ENCODE measurements around the gene SHH. TPM values are rescaled to one million over a fixed set of nuclear protein-coding genes. Genes with fewer than 3 reads are reported as not detected.

SHH gene
- polyA plus RNA-seq, 1 experiment: not detected

GRCh38 chr7:155753446-155753965 is 58.8 kb downstream of the SHH start:
- no peak overlapping the region for H3K27ac ChIP-seq (ENCODE audit: low read depth, low read length)

GRCh38 chr7:155752756-155753445 is 59.4 kb downstream of the SHH start:
- Histone ChIP-seq H3K27ac (ENCODE audit: low read depth, low read length) (no peak overlapping the region), H3K4me3 (ENCODE audit: low read depth, low read length) (no peak overlapping the region), H3K9me3 (ENCODE audit: control insufficient read depth, insufficient read depth, low read length) (no peaks in the 10 kb centered on the region), H3K27me3 (ENCODE audit: control insufficient read depth, insufficient read depth, low read length) (no peaks in the 10 kb centered on the region)
- ChIA-PET POLR2A (no interaction called here), CTCF (interaction anchor here (0.6 to 2.8 kb wide), 3 partner anchors 14 to 155 kb away, joined by 4 to 14 read pairs (median 5); no protein-coding TSS in a partner anchor)
- TF ChIP-seq CTCF (IDR thresholded peaks at IDR 0.05; ENCODE audit: low read depth, low read length): no peak
- DNase-seq (ENCODE audit: low read depth, low spot score): no peak

More at GRCh38 chr7:155753446-155753965, 58.8 kb downstream of the SHH start:
- POLR2A ChIA-PET: no interaction called here
- no peaks in the 10 kb centered on the region for H3K9me3 ChIP-seq (ENCODE audit: control insufficient read depth, insufficient read depth, low read length)
- H3K4me3 ChIP-seq (ENCODE audit: low read depth, low read length): no peak overlapping the region
- no peak for DNase-seq (ENCODE audit: low read depth, low spot score)
- CTCF ChIA-PET: interaction anchor here (0.6 to 2.8 kb wide), 4 partner anchors 15 to 1217 kb away, joined by 5 to 14 read pairs (median 7); no protein-coding TSS in a partner anchor
- no peaks in the 10 kb centered on the region for H3K27me3 ChIP-seq (ENCODE audit: control insufficient read depth, insufficient read depth, low read length)
- TF ChIP-seq CTCF (IDR thresholded peaks at IDR 0.05; ENCODE audit: low read depth, low read length): no peak

- no peak for TF ChIP-seq CTCF (IDR thresholded peaks at IDR 0.05; ENCODE audit: low read depth, low read length)
- Histone ChIP-seq H3K27me3 (ENCODE audit: control insufficient read depth, insufficient read depth, low read length) (no peaks in the 10 kb centered on the region), H3K4me3 (ENCODE audit: low read depth, low read length) (no peak overlapping the region), H3K27ac (ENCODE audit: low read depth, low read length) (no peak overlapping the region), H3K9me3 (ENCODE audit: control insufficient read depth, insufficient read depth, low read length) (no peaks in the 10 kb centered on the region)
- ChIA-PET CTCF (interaction anchor here (0.5 to 1.4 kb wide), 2 partner anchors 153 to 561 kb away, joined by 3 to 6 read pairs; no protein-coding TSS in a partner anchor), POLR2A (no interaction called here)
- no peak for DNase-seq (ENCODE audit: low read depth, low spot score)
These were observed 60.9 kb downstream of the SHH start for GRCh38 chr7:155751409-155751808.

GRCh38 chr7:155750255-155751125 is 61.8 kb downstream of the SHH start:
- H3K4me3 ChIP-seq (ENCODE audit: low read depth, low read length): no peak overlapping the region
- no peaks in the 10 kb centered on the region for H3K27me3 ChIP-seq (ENCODE audit: control insufficient read depth, insufficient read depth, low read length)
- no peaks in the 10 kb centered on the region for H3K9me3 ChIP-seq (ENCODE audit: control insufficient read depth, insufficient read depth, low read length)
- TF ChIP-seq CTCF (IDR thresholded peaks at IDR 0.05; ENCODE audit: low read depth, low read length): no peak
- POLR2A ChIA-PET: no interaction called here
- CTCF ChIA-PET: interaction anchor here (0.5 to 1.4 kb wide), 2 partner anchors 152 to 560 kb away, joined by 3 to 6 read pairs; no protein-coding TSS in a partner anchor
- no peak for DNase-seq (ENCODE audit: low read depth, low spot score)
- H3K27ac ChIP-seq (ENCODE audit: low read depth, low read length): no peak overlapping the region

Other genes with a start within 250 kb of the SHH start
- gene RBM33, start 167.8 kb downstream of the SHH start, polyA plus RNA-seq (2011; rRNA removed): 8.3 and 9.5 TPM in 2 replicates